ENCODE data around the gene GTF3A.

DNA sequence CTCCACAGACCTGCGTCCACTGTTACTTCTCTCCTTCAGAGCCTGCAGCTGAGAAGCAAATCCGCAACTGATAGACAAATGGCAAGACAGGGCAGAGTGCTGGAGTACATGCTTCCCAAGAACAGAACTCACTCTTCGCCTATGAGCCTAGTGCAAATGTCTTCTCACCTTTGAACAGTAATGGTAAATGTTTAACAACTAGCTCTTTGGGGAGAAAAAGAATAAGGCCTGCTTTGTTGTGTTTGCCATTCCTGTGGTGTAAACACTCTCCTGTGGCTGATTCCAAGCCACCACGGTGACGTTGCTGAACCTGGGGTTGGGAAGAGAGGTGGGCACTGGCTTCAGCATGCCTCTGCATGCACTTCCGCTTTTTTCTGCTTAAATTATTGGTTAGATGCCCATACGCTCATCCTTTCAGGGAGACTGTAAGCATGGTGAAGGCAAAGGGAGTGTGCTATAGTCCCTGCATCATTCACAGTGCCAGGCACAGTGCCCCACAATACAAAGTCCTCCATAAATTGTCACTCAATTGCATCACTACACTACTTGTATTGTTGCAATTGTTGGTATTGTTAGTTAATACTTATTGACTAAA lies 28.1 kb upstream of the GTF3A start:
- TF ChIP-seq CTCF (IDR thresholded peaks at IDR 0.05; ENCODE audit: borderline replicate concordance, extremely low read depth, low read length, poor library complexity, severe bottlenecking): no peak
- TF ChIP-seq EZH2 (IDR thresholded peaks at IDR 0.05; ENCODE audit: borderline replicate concordance, low read depth, low read length, severe bottlenecking): no peak

All from DND-41 (cell line).